ENCODE data around the gene NR2C2. TPM values are rescaled to one million over a fixed set of nuclear protein-coding genes. Genes with fewer than 3 reads are reported as not detected.

The NR2C2 gene
- total RNA-seq, 1 experiment from 2014 or later, result 38.5 TPM

- no peak overlapping the region for H3K4ac ChIP-seq (ENCODE audit: low read depth, low read length)
- peaks cover 0 to 3% of the 10 kb centered on the region in 2 experiments; a peak in 2 of 5 replicates for H3K9me3 Mint-ChIP-seq
- H3K9me3 ChIP-seq (ENCODE audit: control insufficient read depth, low read depth, low read length), result no peaks in the 10 kb centered on the region
- H3K14ac ChIP-seq (ENCODE audit: insufficient read depth, low read length), result no peak overlapping the region
- H3K27ac Mint-ChIP-seq, result no peak overlapping the region
- peaks cover 18 to 19% of the 10 kb centered on the region in 2 experiments for H3K4me1 Mint-ChIP-seq
- no peak overlapping the region for H2AFZ ChIP-seq (ENCODE audit: low read length)
- H3T11ph ChIP-seq (ENCODE audit: low read length), result no peak overlapping the region
- peaks cover 6% of the 10 kb centered on the region; the same call in 1 of the 2 replicates for H3K4me1 ChIP-seq (ENCODE audit: insufficient read depth, low read length)
- no peak overlapping the region for H2BK20ac ChIP-seq (ENCODE audit: low read depth, low read length, poor library complexity, severe bottlenecking)
- no peak overlapping the region for H4K8ac ChIP-seq (replicated peaks; ENCODE audit: insufficient read length, low read depth, low read length)
- no peaks in the 10 kb centered on the region for H3K27me3 Mint-ChIP-seq (ENCODE audit: low read depth)
- H2BK15ac ChIP-seq (ENCODE audit: low read depth, low read length), result no peak overlapping the region
- no peak overlapping the region for H3K9ac ChIP-seq (ENCODE audit: extremely low read depth, insufficient read length, low read length)
- H3K79me2 ChIP-seq (ENCODE audit: insufficient read depth, low read length), result peaks cover 16% of the 10 kb centered on the region; the same call in 1 of the 2 replicates
- TF ChIP-seq CTCF (conservative IDR thresholded peaks at IDR 0.05), result no peak
- H3K23ac ChIP-seq (ENCODE audit: insufficient read length, low read depth, low read length), result no peak overlapping the region
- no peak overlapping the region for H4K5ac ChIP-seq (ENCODE audit: insufficient read length, low read depth, low read length)
- no peak overlapping the region for H3K56ac ChIP-seq (ENCODE audit: insufficient read length, low read depth, low read length)
- H3K36me3 Mint-ChIP-seq (ENCODE audit: insufficient read depth in 1 of 3, low read depth in 3 of 3), result peaks cover 42 to 71% (median 57%) of the 10 kb centered on the region in 3 experiments
- H3K4me3 Mint-ChIP-seq, result no peak overlapping the region
- H3K27me3 ChIP-seq (ENCODE audit: insufficient read depth, low read length), result no peaks in the 10 kb centered on the region
- no peak overlapping the region for H4K91ac ChIP-seq (ENCODE audit: insufficient read length, low read depth, low read length)
- H2BK120ac ChIP-seq (ENCODE audit: low read depth, low read length, poor library complexity, severe bottlenecking), result no peak overlapping the region
- H3K18ac ChIP-seq (ENCODE audit: insufficient read length, low read depth, low read length), result no peak overlapping the region
- no peak for DNase-seq
- H2BK5ac ChIP-seq (ENCODE audit: insufficient read length, low read length), result no peak overlapping the region
- H3K4me2 ChIP-seq (ENCODE audit: insufficient read depth, insufficient read length, low read length), result no peak overlapping the region
- no peak overlapping the region for H2BK12ac ChIP-seq (ENCODE audit: insufficient read length, low read depth, low read length)
- H3K79me1 ChIP-seq (ENCODE audit: insufficient read depth, low read depth, low read length, poor library complexity, severe bottlenecking), result peaks cover 5% of the 10 kb centered on the region
- H4K20me1 ChIP-seq (ENCODE audit: control insufficient read depth, insufficient read depth, insufficient read length), result no peaks in the 10 kb centered on the region
- no peak overlapping the region for H3K27ac ChIP-seq (ENCODE audit: insufficient read length, low read depth, low read length)
- H2AK5ac ChIP-seq (ENCODE audit: insufficient read length, low read length), result no peak overlapping the region
- H3K23me2 ChIP-seq (ENCODE audit: insufficient read length, low read depth, low read length, poor library complexity, severe bottlenecking), result peaks cover 7% of the 10 kb centered on the region
- no CpG with 5 or more reads among the region's 3 CpGs for WGBS (ENCODE audit: extremely low coverage, insufficient read length, low lambda C conversion rate)
Observed at GRCh38 chr3:15060029-15060428, 112.6 kb downstream of the NR2C2 start.

Data from H9 (cell line).